Measurements from ENCODE around the gene ABI3BP. TPM values are rescaled to one million over a fixed set of nuclear protein-coding genes. Genes with fewer than 3 reads are reported as not detected.

Gene ABI3BP
- total and polyA plus RNA-seq, 4 donors: 1.9 to 4.2 (median 2.4) TPM

DNA sequence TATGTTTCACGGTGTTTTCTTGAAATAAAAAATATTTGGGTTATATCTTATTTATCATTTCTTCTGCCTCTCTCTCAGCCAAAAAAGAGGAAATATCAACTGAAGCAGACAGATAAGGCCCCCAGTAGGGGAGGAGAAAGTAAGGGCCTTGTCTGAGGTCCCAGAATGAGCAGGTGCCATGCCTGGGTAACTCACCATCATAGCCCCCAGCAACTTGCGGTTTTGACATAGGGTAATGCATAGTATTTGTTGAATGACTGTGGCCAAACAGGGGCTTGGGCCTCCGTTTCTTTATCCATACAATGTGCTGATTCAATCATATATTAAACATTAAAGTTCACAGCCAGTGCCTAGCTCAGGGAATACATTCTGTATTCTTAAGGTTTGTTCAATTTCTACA, 119.6 kb downstream of the ABI3BP start (continued):
- TF ChIP-seq, protein P1, sequence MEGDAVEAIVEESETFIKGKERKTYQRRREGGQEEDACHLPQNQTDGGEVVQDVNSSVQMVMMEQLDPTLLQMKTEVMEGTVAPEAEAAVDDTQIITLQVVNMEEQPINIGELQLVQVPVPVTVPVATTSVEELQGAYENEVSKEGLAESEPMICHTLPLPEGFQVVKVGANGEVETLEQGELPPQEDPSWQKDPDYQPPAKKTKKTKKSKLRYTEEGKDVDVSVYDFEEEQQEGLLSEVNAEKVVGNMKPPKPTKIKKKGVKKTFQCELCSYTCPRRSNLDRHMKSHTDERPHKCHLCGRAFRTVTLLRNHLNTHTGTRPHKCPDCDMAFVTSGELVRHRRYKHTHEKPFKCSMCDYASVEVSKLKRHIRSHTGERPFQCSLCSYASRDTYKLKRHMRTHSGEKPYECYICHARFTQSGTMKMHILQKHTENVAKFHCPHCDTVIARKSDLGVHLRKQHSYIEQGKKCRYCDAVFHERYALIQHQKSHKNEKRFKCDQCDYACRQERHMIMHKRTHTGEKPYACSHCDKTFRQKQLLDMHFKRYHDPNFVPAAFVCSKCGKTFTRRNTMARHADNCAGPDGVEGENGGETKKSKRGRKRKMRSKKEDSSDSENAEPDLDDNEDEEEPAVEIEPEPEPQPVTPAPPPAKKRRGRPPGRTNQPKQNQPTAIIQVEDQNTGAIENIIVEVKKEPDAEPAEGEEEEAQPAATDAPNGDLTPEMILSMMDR (IDR thresholded peaks at IDR 0.05; ENCODE audit: low read depth, low read length, missing input control): no peak
- no peak for TF ChIP-seq ATF3 (IDR thresholded peaks at IDR 0.05)

GRCh38 chr3:100871306-100871705, 121.9 kb downstream of the ABI3BP start:
- Histone ChIP-seq H3K4me1 (ENCODE audit: control insufficient read depth in 4 of 4, insufficient read depth in 4 of 4, low read length in 3 of 4) (no peaks in the 10 kb centered on the region), H3K9me3 (ENCODE audit: control insufficient read depth in 4 of 4, low read length in 3 of 4) (no peaks in the 10 kb centered on the region), H3K36me3 (ENCODE audit: control insufficient read depth in 4 of 4, insufficient read depth in 3 of 4, low read depth in 1 of 4, low read length in 3 of 4) (no peaks in the 10 kb centered on the region), H3K27ac (ENCODE audit: low read depth in 1 of 2, low read length in 2 of 2) (no peak overlapping the region), H3K9ac (ENCODE audit: low read depth in 1 of 2, low read length in 2 of 2) (no peak overlapping the region), H3K4me3 (ENCODE audit: low read depth in 1 of 3, low read length in 3 of 3) (no peak overlapping the region), H3K27me3 (ENCODE audit: control insufficient read depth in 4 of 4, insufficient read depth in 4 of 4, low read length in 3 of 4) (no peaks in the 10 kb centered on the region)
- no peak for DNase-seq (ENCODE audit: low spot score)
- WGBS: 84% methylated on average over 3 of the region's 3 CpGs
- TF ChIP-seq ATF3 (IDR thresholded peaks at IDR 0.05) (no peak), REST (IDR thresholded peaks at IDR 0.05) (no peak), FOXA1 (IDR thresholded peaks at IDR 0.05) (no peak), RAD21 (IDR thresholded peaks at IDR 0.05) (no peak), FOXA2 (IDR thresholded peaks at IDR 0.05) (no peak), HNF4G (IDR thresholded peaks at IDR 0.05) (no peak), NR2F2 (IDR thresholded peaks at IDR 0.05) (no peak)

DNA sequence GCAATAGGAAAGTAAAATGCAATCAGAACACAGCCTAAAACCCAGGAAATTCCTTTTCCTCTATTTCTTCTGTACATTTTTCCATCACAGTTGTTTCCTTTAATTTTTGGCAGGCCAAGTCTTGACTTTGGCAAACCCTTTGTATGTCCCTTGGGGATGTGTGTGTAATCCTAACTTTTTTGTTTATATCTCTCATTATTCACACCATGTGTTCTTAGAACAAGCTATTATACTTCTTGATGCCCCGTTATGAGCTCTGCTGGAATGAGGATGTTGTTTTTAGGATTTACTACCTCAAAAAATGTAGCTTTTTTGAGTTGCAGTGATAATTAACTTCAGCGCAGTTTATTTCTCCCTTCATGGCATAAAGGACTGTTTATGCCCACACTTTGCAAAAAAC, 123.4 kb downstream of the ABI3BP start:
- H3K27ac ChIP-seq (ENCODE audit: low read depth in 1 of 2, low read length in 2 of 2): no peak overlapping the region
- no peaks in the 10 kb centered on the region for H3K36me3 ChIP-seq (ENCODE audit: control insufficient read depth in 4 of 4, insufficient read depth in 3 of 4, low read depth in 1 of 4, low read length in 3 of 4)
- no peak for DNase-seq (ENCODE audit: low spot score)
- H3K4me3 ChIP-seq (ENCODE audit: low read depth in 1 of 3, low read length in 3 of 3): no peak overlapping the region
- TF ChIP-seq YY1 (IDR thresholded peaks at IDR 0.05) (no peak), REST (IDR thresholded peaks at IDR 0.05) (no peak)
- WGBS: 83% methylated on average over 2 of the region's 2 CpGs
- no peaks in the 10 kb centered on the region for H3K4me1 ChIP-seq (ENCODE audit: control insufficient read depth in 4 of 4, insufficient read depth in 4 of 4, low read length in 3 of 4)
- H3K9ac ChIP-seq (ENCODE audit: low read depth in 1 of 2, low read length in 2 of 2): no peak overlapping the region
- no peaks in the 10 kb centered on the region for H3K9me3 ChIP-seq (ENCODE audit: control insufficient read depth in 4 of 4, low read length in 3 of 4)
- H3K27me3 ChIP-seq (ENCODE audit: control insufficient read depth in 4 of 4, insufficient read depth in 4 of 4, low read length in 3 of 4): no peaks in the 10 kb centered on the region
